H1 (cell line): ENCODE measurements around the gene ANXA1. TPM values are rescaled to one million over a fixed set of nuclear protein-coding genes. Genes with fewer than 3 reads are reported as not detected.

Experiments used
- CTCF ChIA-PET: fragments of 300-600 bp; sonication (Branson Sonifier 250); formaldehyde crosslinking; loops from one replicate; lab custom pipeline; 2021; ENCODE audit not compliant: partially characterized antibody; lab: Charles Lee
- POLR2A ChIA-PET: fragments of 300-600 bp; sonication (Branson Sonifier 250); formaldehyde crosslinking; loops from one replicate; lab custom pipeline; 2021; ENCODE audit warnings: inconsistent platforms; ENCODE audit not compliant: partially characterized antibody; lab: Charles Lee
- DNase-seq, 2 experiments: peaks; one replicate each; pipeline versions ENCODE4 v3.0.0 to v3.0.0-alpha.2; 2010 to 2022; ENCODE audit warnings: low spot score in 2 of 2, low read depth in 1 of 2, mixed read lengths in 1 of 2
- FAIRE-seq: peaks from 2 replicates; lab custom pipeline; 2011; peaks lifted over from hg19 to GRCh38; lab: Jason Lieb, UNC
- H2AFZ ChIP-seq: 2 replicates; pipeline ENCODE4 v1.8.1; 2012; ENCODE audit warnings: low read length, inconsistent platforms
- H2AK5ac ChIP-seq: 2 replicates; pipeline ENCODE4 v1.6.1; 2013; ENCODE audit warnings: low read depth, low read length
- H2BK120ac ChIP-seq: replicated peaks from 2 replicates; pipeline ENCODE3; 2013; ENCODE audit warnings: low read depth, low read length, inconsistent platforms
- H2BK12ac ChIP-seq: 2 replicates; pipeline ENCODE4 v1.6.1; 2013; ENCODE audit warnings: low read depth, low read length
- H2BK15ac ChIP-seq: 2 replicates; pipeline ENCODE4 v1.6.1; 2013; ENCODE audit warnings: low read length
- H2BK20ac ChIP-seq: 2 replicates; pipeline ENCODE4 v1.6.1; 2013; ENCODE audit warnings: low read length
- H2BK5ac ChIP-seq: 2 replicates; pipeline ENCODE4 v1.6.1; 2013; ENCODE audit warnings: low read depth, low read length
- H3K14ac ChIP-seq: 2 replicates; pipeline ENCODE4 v1.6.1; 2013; ENCODE audit warnings: inconsistent platforms; ENCODE audit not compliant: insufficient read length
- H3K18ac ChIP-seq: 2 replicates; pipeline ENCODE4 v1.6.1; 2013; ENCODE audit warnings: low read length; ENCODE audit errors: extremely low read depth
- H3K23ac ChIP-seq: 2 replicates; pipeline ENCODE4 v1.6.1; 2013; ENCODE audit warnings: inconsistent platforms; ENCODE audit not compliant: insufficient read length
- H3K23me2 ChIP-seq: 2 replicates; pipeline ENCODE4 v1.6.1; 2013; ENCODE audit warnings: low read depth, low read length
- H3K27ac ChIP-seq: 2 replicates; pipeline ENCODE4 v1.6.1; 2011; ENCODE audit warnings: low read depth, low read length, inconsistent platforms
- H3K27me3 ChIP-seq, 4 experiments: replicated peaks in 1 of 4; 1 replicate in 1 of 4; 2 replicates in 3 of 4; pipeline versions ENCODE4 v1.6.1 to v1.8.1; 2011 to 2013; ENCODE audit warnings: low read length in 3 of 4, mild to moderate bottlenecking in 3 of 4, inconsistent platforms in 2 of 4, mixed read lengths in 2 of 4, moderate library complexity in 1 of 4; ENCODE audit not compliant: control insufficient read depth in 3 of 4, insufficient read depth in 3 of 4; ENCODE audit errors: extremely low read depth in 1 of 4
- H3K36me3 ChIP-seq, 4 experiments: 2 replicates each; pipeline versions ENCODE4 v1.6.1 to v1.8.1; 2011 to 2013; ENCODE audit warnings: mild to moderate bottlenecking in 4 of 4, low read length in 3 of 4, moderate library complexity in 2 of 4, control low read depth in 1 of 4, inconsistent platforms in 1 of 4; ENCODE audit not compliant: insufficient read depth in 4 of 4, control insufficient read depth in 2 of 4
- H3K4ac ChIP-seq: replicated peaks from 2 replicates; pipeline ENCODE3; 2013; ENCODE audit warnings: low read length, low read depth, mixed read lengths, inconsistent platforms; ENCODE audit not compliant: insufficient read length
- H3K4me1 ChIP-seq, 4 experiments: replicated peaks in 1 of 4; 1 replicate in 1 of 4; 2 replicates in 3 of 4; pipeline versions ENCODE4 v1.6.1 to v1.8.1; 2011 to 2013; ENCODE audit warnings: low read length in 3 of 4, inconsistent platforms in 2 of 4, mixed read lengths in 1 of 4; ENCODE audit not compliant: insufficient read depth in 4 of 4, control insufficient read depth in 3 of 4
- H3K4me2 ChIP-seq, 2 experiments: 2 replicates each; pipeline versions ENCODE4 v1.6.1 to v1.8.1; 2011 to 2013; ENCODE audit warnings: low read depth in 2 of 2, low read length in 2 of 2, control low read depth in 1 of 2, inconsistent platforms in 1 of 2, mild to moderate bottlenecking in 1 of 2; ENCODE audit not compliant: insufficient read depth in 1 of 2
- H3K4me3 ChIP-seq, 4 experiments: fragments of 200-600, 300-600 bp in 1 of 4; sonication (generic), shearing (Covaris generic), sonication (Bioruptor Twin) in 1 of 4; 2 replicates each; pipeline versions ENCODE4 v1.5.1 to v1.8.1; 2011 to 2016; ENCODE audit warnings: low read length in 4 of 4, low read depth in 3 of 4, control low read depth in 2 of 4, inconsistent platforms in 2 of 4, mild to moderate bottlenecking in 2 of 4, mixed read lengths in 1 of 4, moderate library complexity in 1 of 4; ENCODE audit not compliant: insufficient read depth in 2 of 4; ENCODE audit errors: extremely low read depth in 1 of 4
- H3K56ac ChIP-seq: replicated peaks from 2 replicates; pipeline ENCODE3; 2013; ENCODE audit warnings: low read depth, mild to moderate bottlenecking, mixed read lengths, low read length, inconsistent platforms; ENCODE audit not compliant: insufficient read length
- H3K79me1 ChIP-seq: 2 replicates; pipeline ENCODE4 v1.6.1; 2013; ENCODE audit warnings: low read depth, low read length, control low read depth
- H3K79me2 ChIP-seq, 2 experiments: 2 replicates each; pipeline versions ENCODE4 v1.6.1 to v1.8.1; 2012 to 2013; ENCODE audit warnings: low read length in 2 of 2, mild to moderate bottlenecking in 2 of 2, inconsistent platforms in 1 of 2; ENCODE audit not compliant: insufficient read depth in 2 of 2, control insufficient read depth in 1 of 2
- H3K9ac ChIP-seq, 4 experiments: replicated peaks in 1 of 4; 1 replicate in 1 of 4; 2 replicates in 3 of 4; pipeline versions ENCODE4 v1.6.1 to v1.8.1; 2011 to 2013; ENCODE audit warnings: low read depth in 3 of 4, low read length in 3 of 4, control low read depth in 2 of 4, mild to moderate bottlenecking in 2 of 4, moderate library complexity in 2 of 4, inconsistent platforms in 1 of 4; ENCODE audit errors: extremely low read depth in 1 of 4
- H3K9me3 ChIP-seq, 2 experiments: 2 replicates each; pipeline versions ENCODE4 v1.6.1 to v1.8.1; 2012 to 2013; ENCODE audit warnings: mild to moderate bottlenecking in 2 of 2, moderate library complexity in 2 of 2, control low read depth in 1 of 2, inconsistent platforms in 1 of 2, low read depth in 1 of 2, low read length in 1 of 2, mixed read lengths in 1 of 2; ENCODE audit not compliant: insufficient read depth in 2 of 2
- H4K20me1 ChIP-seq, 2 experiments: replicated peaks in 1 of 2; 2 replicates each; pipeline versions ENCODE3 to v1.8.1; 2011 to 2013; ENCODE audit warnings: inconsistent platforms in 2 of 2, low read length in 2 of 2, mild to moderate bottlenecking in 1 of 2; ENCODE audit not compliant: insufficient read depth in 2 of 2, control insufficient read depth in 1 of 2
- H4K5ac ChIP-seq: 2 replicates; pipeline ENCODE4 v1.6.1; 2013; ENCODE audit warnings: low read length, low read depth, mixed read lengths, inconsistent platforms; ENCODE audit not compliant: insufficient read length
- H4K8ac ChIP-seq: 2 replicates; pipeline ENCODE4 v1.8.0; 2013; ENCODE audit warnings: mild to moderate bottlenecking, moderate library complexity, low read length, inconsistent platforms; ENCODE audit not compliant: insufficient read depth; ENCODE audit errors: extremely low read depth
- H4K91ac ChIP-seq: replicated peaks from 2 replicates; pipeline ENCODE3; 2013; ENCODE audit warnings: low read length, mixed read lengths, inconsistent platforms; ENCODE audit not compliant: insufficient read length
- CTBP2 ChIP-seq: IDR thresholded peaks from 2 replicates; pipeline ENCODE4 v1.7.0; 2011; ENCODE audit warnings: borderline replicate concordance, mild to moderate bottlenecking, moderate library complexity, mixed read lengths, low read length; ENCODE audit not compliant: insufficient read depth, insufficient read length
- SUZ12 ChIP-seq: fragments of 200-600 bp; sonication (generic); IDR thresholded peaks from 2 replicates; pipeline ENCODE4 v1.6.1; 2012; ENCODE audit warnings: mild to moderate bottlenecking, inconsistent platforms, low read length, moderate library complexity, mixed read lengths
- TAF7 ChIP-seq: optimal IDR thresholded peaks from 2 replicates; pipeline ENCODE3; 2011; ENCODE audit warnings: low read depth, mild to moderate bottlenecking, inconsistent platforms, low read length, moderate library complexity, borderline replicate concordance
- WGBS, 2 experiments: shearing (Covaris generic) in 1 of 2; methylation state at CpG; one replicate each; pipeline versions ENCODE4 v1.1.6 to v1.1.7; 2013 to 2015; ENCODE audit warnings: low lambda C conversion rate in 2 of 2, mixed read lengths in 2 of 2, inconsistent platforms in 1 of 2, low coverage in 1 of 2, missing lambda C conversion rate in 1 of 2; ENCODE audit not compliant: insufficient replicate concordance in 2 of 2, insufficient coverage in 1 of 2, insufficient read length in 1 of 2; ENCODE audit errors: extremely low coverage in 1 of 2, missing lambda C conversion rate in 1 of 2; 5-methylcytosine and 5-hydroxymethylcytosine counted together
- polyA plus RNA-seq, 7 experiments: library from polyadenylated mRNA; depleted of rRNA in 3 of 7; stranded (reverse) in 5 of 7; unstranded in 2 of 7; fragments of >200 nt in 5 of 7; fragments of 200-250 nt in 2 of 7; gene quantifications; 1 replicate in 5 of 7; 2 replicates in 1 of 7; 4 replicates in 1 of 7; pipeline versions ENCODE4 v1.2.1 to v1.2.3, GENCODE V29; 2011 to 2013; ENCODE audit warnings: missing spikeins in 2 of 7, mixed read lengths in 2 of 7
- total RNA-seq: library from RNA; stranded (reverse); fragmentation: NEBNext Ultra II Directional; extraction: Animal tissue kit (Norgen Biotek cat#: 25700); gene quantifications from 2 replicates; pipeline ENCODE4 v1.2.1, GENCODE V29; 2021
- TF ChIP-seq, protein P1 (sequence below): IDR thresholded peaks from 2 replicates; pipeline ENCODE4 v1.6.1; 2012; ENCODE audit warnings: low read length, inconsistent platforms
- TF ChIP-seq, protein P2 (sequence below): IDR thresholded peaks from 2 replicates; pipeline ENCODE4 v1.6.1; 2011; ENCODE audit warnings: low read depth, mild to moderate bottlenecking, low read length; ENCODE audit not compliant: insufficient read depth

The ANXA1 gene
- total and polyA plus RNA-seq, 2 of the 8 experiments (the other 6 are each of a cell fraction or from before 2014, with no cell fraction given), result 0.71 to 5.7 TPM

DNA sequence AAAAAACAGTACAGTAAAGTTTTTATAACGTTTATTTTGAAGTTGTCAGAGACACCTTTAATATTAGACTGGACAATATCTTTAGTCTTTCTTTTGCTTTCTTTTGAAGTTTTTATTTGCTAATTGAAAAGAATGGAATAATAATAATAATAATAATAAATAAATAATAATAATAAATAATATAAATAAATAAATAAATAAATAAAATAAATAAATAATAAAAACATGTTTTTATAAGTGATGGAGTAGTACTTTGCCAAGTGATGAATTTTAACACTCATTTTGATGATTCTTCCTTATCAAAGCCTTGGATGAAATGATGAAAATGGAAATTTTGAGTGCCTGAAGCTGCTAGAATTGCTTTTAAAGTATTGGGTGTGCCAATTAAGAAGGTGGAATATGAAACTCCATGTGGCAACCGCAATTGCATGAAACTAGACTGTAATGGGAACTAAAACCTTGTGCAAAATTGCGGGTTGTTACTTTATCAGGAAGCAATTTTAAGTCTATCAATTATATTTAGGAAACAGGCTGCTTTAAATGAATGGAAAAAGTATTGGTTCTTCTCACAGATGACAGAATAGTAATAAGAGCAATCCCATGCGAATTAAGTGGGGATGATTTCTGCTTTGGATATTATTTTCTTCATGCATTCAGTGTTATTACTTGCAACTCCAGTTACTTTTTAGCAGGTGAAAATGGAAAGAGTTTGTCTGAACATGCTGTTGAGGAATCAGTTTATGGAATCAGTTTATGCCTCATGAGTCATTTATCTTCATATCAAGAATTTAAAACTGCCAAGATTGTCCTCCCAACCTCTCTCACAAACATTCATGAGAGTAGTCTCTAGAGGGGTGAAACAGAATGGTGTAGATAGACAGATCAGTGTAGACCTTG, 4.6 kb downstream of the ANXA1 start:
- FAIRE-seq (no peak), DNase-seq (no peak)
- Histone ChIP-seq H3K4me1 (peaks cover 0 to 10% (median 5%) of the 10 kb centered on the region in 4 experiments; a peak in 4 of 7 replicates), H2AFZ (no peak overlapping the region), H2BK5ac (no peak overlapping the region), H2BK15ac (no peak overlapping the region), H4K8ac (no peak overlapping the region), H2BK20ac (no peak overlapping the region), H3K56ac (no peak overlapping the region), H2BK120ac (no peak overlapping the region), H3K27ac (no peak overlapping the region), H4K5ac (no peak overlapping the region), H3K79me1 (no peaks in the 10 kb centered on the region), H3K18ac (no peak overlapping the region), H2BK12ac (no peak overlapping the region), H3K27me3 (no peaks in the 10 kb centered on the region), H4K91ac (no peak overlapping the region), H3K4me3 (no peak overlapping the region), H3K4me2 (no peak overlapping the region), H3K36me3 (no peaks in the 10 kb centered on the region), H3K23ac (no peak overlapping the region), H4K20me1 (no peaks in the 10 kb centered on the region), H2AK5ac (no peak overlapping the region), H3K79me2 (no peaks in the 10 kb centered on the region), H3K9me3 (no peaks in the 10 kb centered on the region), H3K23me2 (no peaks in the 10 kb centered on the region), H3K4ac (no peak overlapping the region), H3K9ac (no peak overlapping the region), H3K14ac (no peak overlapping the region)
- ChIA-PET CTCF (interaction anchor here (1.3 to 1.8 kb wide), 2 partner anchors 44 to 48 kb away, joined by 3 to 4 read pairs; no protein-coding TSS in a partner anchor), POLR2A (no interaction called here)
- 92% methylated on average over 4 of the region's 4 CpGs; no CpG with 5 or more reads in 1 of the 2 experiments for WGBS, 2 experiments
- TF ChIP-seq, protein P1, sequence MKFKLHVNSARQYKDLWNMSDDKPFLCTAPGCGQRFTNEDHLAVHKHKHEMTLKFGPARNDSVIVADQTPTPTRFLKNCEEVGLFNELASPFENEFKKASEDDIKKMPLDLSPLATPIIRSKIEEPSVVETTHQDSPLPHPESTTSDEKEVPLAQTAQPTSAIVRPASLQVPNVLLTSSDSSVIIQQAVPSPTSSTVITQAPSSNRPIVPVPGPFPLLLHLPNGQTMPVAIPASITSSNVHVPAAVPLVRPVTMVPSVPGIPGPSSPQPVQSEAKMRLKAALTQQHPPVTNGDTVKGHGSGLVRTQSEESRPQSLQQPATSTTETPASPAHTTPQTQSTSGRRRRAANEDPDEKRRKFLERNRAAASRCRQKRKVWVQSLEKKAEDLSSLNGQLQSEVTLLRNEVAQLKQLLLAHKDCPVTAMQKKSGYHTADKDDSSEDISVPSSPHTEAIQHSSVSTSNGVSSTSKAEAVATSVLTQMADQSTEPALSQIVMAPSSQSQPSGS, result no peak
- TF ChIP-seq SUZ12 (no peak), TAF7 (no peak), CTBP2 (no peak)
- TF ChIP-seq, protein P2, sequence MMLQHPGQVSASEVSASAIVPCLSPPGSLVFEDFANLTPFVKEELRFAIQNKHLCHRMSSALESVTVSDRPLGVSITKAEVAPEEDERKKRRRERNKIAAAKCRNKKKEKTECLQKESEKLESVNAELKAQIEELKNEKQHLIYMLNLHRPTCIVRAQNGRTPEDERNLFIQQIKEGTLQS, result no peak
